Measurements from ENCODE around the gene RTN3.

The RTN3 gene

GRCh38 chr11:63720611-63721010 lies 39.3 kb downstream of the RTN3 start:
- no peak for DNase-seq
- intact Hi-C loops (cut with DNase I) = no loop called here

GRCh38 chr11:63729326-63729725 lies 48.0 kb downstream of the RTN3 start:
- intact Hi-C loops (cut with DNase I) = no loop called here
- no peak for DNase-seq

GRCh38 chr11:63736864-63737263 lies 55.6 kb downstream of the RTN3 start:
- no peak for DNase-seq
- intact Hi-C loops (cut with DNase I) = loop anchor here (5.0 kb wide), 1 partner anchor 55 kb away; the partner anchor contains the start of gene RTN3

GRCh38 chr11:63737718-63738117 lies 56.4 kb downstream of the RTN3 start:
- no peak for DNase-seq
- intact Hi-C loops (cut with DNase I) = loop anchor here (2.0 to 5.0 kb wide), 3 partner anchors 55 to 99 kb away; partner anchors contain the start of genes ATL3 and RTN3

GRCh38 chr11:63738720-63739360 lies 57.5 kb downstream of the RTN3 start:
- DNase-seq = peak in 8 of 10 donors; percentile 23 to 88 (median 78)
- intact Hi-C loops (cut with DNase I) = loop anchor here (2.0 to 5.0 kb wide), 3 partner anchors 57 to 100 kb away; partner anchors contain the start of genes ATL3 and RTN3

- DNase-seq = no peak
Measured at GRCh38 chr11:63745304-63746170, 64.2 kb downstream of the RTN3 start.

GRCh38 chr11:63747011-63747410 lies 65.7 kb downstream of the RTN3 start:
- DNase-seq = no peak
- intact Hi-C loops (cut with DNase I) = no loop called here

More at GRCh38 chr11:63745304-63746170, 64.2 kb downstream of the RTN3 start:
- intact Hi-C loops (cut with DNase I) = no loop called here

- intact Hi-C loops (cut with DNase I) = no loop called here
- DNase-seq = no peak
Measured at GRCh38 chr11:63749624-63750023, 68.3 kb downstream of the RTN3 start.

- intact Hi-C loops (cut with DNase I) = no loop called here
- DNase-seq = no peak
Measured at GRCh38 chr11:63756919-63757761, 75.8 kb downstream of the RTN3 start.

GRCh38 chr11:63760487-63761079 lies 79.3 kb downstream of the RTN3 start:
- DNase-seq = no peak
- intact Hi-C loops (cut with DNase I) = loop anchor here (5.0 kb wide), 1 partner anchor 78 kb away; the partner anchor contains the start of gene RTN3

GRCh38 chr11:63761188-63761587 lies 79.9 kb downstream of the RTN3 start:
- peak in 1 of 10 donors; percentile 78 for DNase-seq
- intact Hi-C loops (cut with DNase I) = loop anchor here (5.0 kb wide), 1 partner anchor 79 kb away; the partner anchor contains the start of gene RTN3

GRCh38 chr11:63761931-63762653 lies 80.8 kb downstream of the RTN3 start:
- intact Hi-C loops (cut with DNase I) = loop anchor here (5.0 kb wide), 1 partner anchor 80 kb away; the partner anchor contains the start of gene RTN3
- DNase-seq = peak in 7 of 10 donors; percentile 30 to 89 (median 46)

- intact Hi-C loops (cut with DNase I) = loop anchor here (5.0 kb wide), 1 partner anchor 81 kb away; the partner anchor contains the start of gene RTN3
- peak in 9 of 10 donors; percentile 45 to 93 (median 65) for DNase-seq
Measured at GRCh38 chr11:63762654-63763495, 81.6 kb downstream of the RTN3 start.

- intact Hi-C loops (cut with DNase I) = loop anchor here (5.0 kb wide), 1 partner anchor 81 kb away; the partner anchor contains the start of gene RTN3
- peak in 5 of 10 donors; percentile 15 to 88 (median 77) for DNase-seq
Measured at GRCh38 chr11:63763496-63764339, 82.4 kb downstream of the RTN3 start.

GRCh38 chr11:63764340-63764678 lies 83.0 kb downstream of the RTN3 start:
- intact Hi-C loops (cut with DNase I) = loop anchor here (5.0 kb wide), 1 partner anchor 82 kb away; the partner anchor contains the start of gene RTN3
- DNase-seq = no peak

GRCh38 chr11:63764679-63765647 lies 83.7 kb downstream of the RTN3 start:
- intact Hi-C loops (cut with DNase I) = loop anchor here (5.0 kb wide), 1 partner anchor 83 kb away; the partner anchor contains the start of gene RTN3
- DNase-seq = peak in 1 of 10 donors; percentile 73

Measured in posterior cingulate gyrus (tissue), 11 donors.